Transverse colon (tissue), 4 donors: ENCODE data around the gene FIGLA. TPM values are rescaled to one million over a fixed set of nuclear protein-coding genes. Genes with fewer than 3 reads are reported as not detected.
"Not testable (repeated sequence)": the region's sequence is repeated elsewhere in the genome, so short reads cannot be mapped to it uniquely, and the experiment has no call there.

Experiments
- DNase-seq: peaks from one replicate; pipeline ENCODE4 v3.0.0-alpha.2; 2019
- H3K27ac ChIP-seq, 4 donors: fragments of 200-600 bp; sonication (generic); 2 replicates each; pipeline ENCODE4 v1.5.1; 2016 to 2018; ENCODE audit warnings: inconsistent platforms in 4 of 4
- H3K27me3 ChIP-seq: fragments of 200-600 bp; sonication (generic); 2 replicates; pipeline ENCODE4 v1.5.1; 2017; ENCODE audit warnings: inconsistent platforms
- H3K36me3 ChIP-seq, 4 donors: fragments of 200-600 bp; sonication (generic); 2 replicates each; pipeline ENCODE4 v1.5.1; 2017 to 2019; ENCODE audit warnings: inconsistent platforms in 4 of 4
- H3K4me1 ChIP-seq, 4 donors: fragments of 200-600 bp; sonication (generic); 2 replicates each; pipeline ENCODE4 v1.5.1; 2017 to 2020; ENCODE audit warnings: inconsistent platforms in 4 of 4
- H3K4me3 ChIP-seq, 4 donors: fragments of 200-600 bp; sonication (generic); 1 replicate in 1 of 4; 2 replicates in 3 of 4; pipeline versions ENCODE4 v1.5.1 to v1.6.1; 2017 to 2019; ENCODE audit warnings: inconsistent platforms in 4 of 4
- H3K9me3 ChIP-seq, 2 donors: fragments of 200-600 bp; sonication (generic); 2 replicates each; pipeline ENCODE4 v1.5.1; 2017 to 2019; ENCODE audit warnings: inconsistent platforms in 2 of 2
- EP300 ChIP-seq: sonication (generic); formaldehyde crosslinking; IDR thresholded peaks from one replicate; pipeline ENCODE4 v1.6.1; 2017; ENCODE audit warnings: antibody characterized with exemption, low read depth
- POLR2A ChIP-seq: fragments of 450-650 bp; IDR thresholded peaks from one replicate; pipeline ENCODE4 v1.6.1; 2016; ENCODE audit warnings: antibody characterized with exemption, mild to moderate bottlenecking, moderate library complexity
- POLR2AphosphoS5 ChIP-seq, 3 donors: sonication (generic); formaldehyde crosslinking; IDR thresholded peaks; one replicate each; pipeline ENCODE4 v1.6.1; 2016; ENCODE audit warnings: antibody characterized with exemption in 3 of 3
- WGBS, 2 donors: methylation state at CpG; one replicate each; pipeline ENCODE4 v1.1.5; 2018; ENCODE audit warnings: low coverage in 1 of 2; 5-methylcytosine and 5-hydroxymethylcytosine counted together
- in situ Hi-C, 4 donors: fragments of 200-750 bp; cut with MboI; loops; one replicate each; pipeline versions ENCODE4 v1.15.0 to v1.15.1; 2017; ENCODE audit warnings: low sequenced_read_pairs in 3 of 4, low pct_ligation_motif_present in 1 of 4, low pct_unique_long_range_greater_than_20kb in 1 of 4
- intact Hi-C: fragments of 100-400 bp; cut with DNase I; formaldehyde crosslinking; loops from one replicate; pipeline ENCODE4 v1.15.1; 2023; ENCODE audit warnings: low total_unique reads
- total RNA-seq, 4 donors: library from RNA; depleted of rRNA; stranded (reverse); fragments of >200 nt; gene quantifications; one replicate each; pipeline ENCODE4 v1.1.0, GENCODE V29; 2016
- TF ChIP-seq, protein P1 (sequence below), 5 experiments: fragments of 200-600 bp in 3 of 5; fragments of 450-650 bp in 2 of 5; sonication (generic) in 3 of 5; IDR thresholded peaks; 1 replicate in 2 of 5; 2 replicates in 3 of 5; pipeline ENCODE4 v1.5.1; 2016 to 2017; ENCODE audit warnings: antibody characterized with exemption in 5 of 5, inconsistent platforms in 3 of 5, mild to moderate bottlenecking in 2 of 5, moderate library complexity in 1 of 5

Gene FIGLA
- total RNA-seq, 4 donors from 2014 or later = not detected

GRCh38 chr2:70801607-70802263, 11.3 kb upstream of the FIGLA start:
- intact Hi-C loops (no loop called here), in situ Hi-C loops (no loop called here)
- no peaks in the 10 kb centered on the region for H3K4me1 ChIP-seq
- DNase-seq = no peak
- WGBS, 2 donors = 69% methylated on average over 10 of the region's 10 CpGs; no CpG with 5 or more reads in 1 of the 2 donors
- H3K4me3 ChIP-seq = no peak overlapping the region
- TF ChIP-seq POLR2AphosphoS5 (IDR thresholded peaks at IDR 0.05) = no peak
- TF ChIP-seq EP300 = no peak
- no peaks in the 10 kb centered on the region for H3K9me3 ChIP-seq
- peaks cover 6% of the 10 kb centered on the region for H3K27me3 ChIP-seq
- no peak overlapping the region for H3K27ac ChIP-seq
- no peaks in the 10 kb centered on the region for H3K36me3 ChIP-seq

DNA sequence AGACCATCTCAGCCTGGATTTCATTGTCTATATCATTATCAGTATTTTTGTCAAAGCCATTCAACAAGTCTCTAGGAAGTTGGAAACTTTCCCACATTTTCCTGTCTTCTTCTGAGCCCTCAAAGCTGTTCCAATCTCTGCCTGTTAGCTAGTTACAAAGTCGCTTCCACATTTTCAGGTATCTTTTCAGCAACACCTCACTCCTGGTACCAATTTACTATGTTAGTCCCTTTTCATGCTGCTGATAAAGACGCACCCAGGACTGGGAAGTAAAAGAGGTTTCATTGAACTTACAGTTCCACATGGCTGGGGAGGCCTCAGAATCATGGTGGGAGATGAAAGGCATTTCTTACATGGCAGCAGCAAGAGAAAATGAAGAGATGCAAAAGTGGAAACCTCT, 9.3 kb upstream of the FIGLA start:
- no peaks in the 10 kb centered on the region for H3K4me1 ChIP-seq
- intact Hi-C loops (loop anchor here (5.0 kb wide), 1 partner anchor 648 kb away; no protein-coding TSS in a partner anchor), in situ Hi-C loops (no loop called here)
- no peak overlapping the region for H3K4me3 ChIP-seq
- no peak for DNase-seq
- peaks cover 3% of the 10 kb centered on the region for H3K27me3 ChIP-seq
- H3K9me3 ChIP-seq = no peaks in the 10 kb centered on the region
- whole genome bisulfite sequencing, 2 donors = 83 to 100% methylated on average over 2 of the region's 2 CpGs
- TF ChIP-seq, protein P1, sequence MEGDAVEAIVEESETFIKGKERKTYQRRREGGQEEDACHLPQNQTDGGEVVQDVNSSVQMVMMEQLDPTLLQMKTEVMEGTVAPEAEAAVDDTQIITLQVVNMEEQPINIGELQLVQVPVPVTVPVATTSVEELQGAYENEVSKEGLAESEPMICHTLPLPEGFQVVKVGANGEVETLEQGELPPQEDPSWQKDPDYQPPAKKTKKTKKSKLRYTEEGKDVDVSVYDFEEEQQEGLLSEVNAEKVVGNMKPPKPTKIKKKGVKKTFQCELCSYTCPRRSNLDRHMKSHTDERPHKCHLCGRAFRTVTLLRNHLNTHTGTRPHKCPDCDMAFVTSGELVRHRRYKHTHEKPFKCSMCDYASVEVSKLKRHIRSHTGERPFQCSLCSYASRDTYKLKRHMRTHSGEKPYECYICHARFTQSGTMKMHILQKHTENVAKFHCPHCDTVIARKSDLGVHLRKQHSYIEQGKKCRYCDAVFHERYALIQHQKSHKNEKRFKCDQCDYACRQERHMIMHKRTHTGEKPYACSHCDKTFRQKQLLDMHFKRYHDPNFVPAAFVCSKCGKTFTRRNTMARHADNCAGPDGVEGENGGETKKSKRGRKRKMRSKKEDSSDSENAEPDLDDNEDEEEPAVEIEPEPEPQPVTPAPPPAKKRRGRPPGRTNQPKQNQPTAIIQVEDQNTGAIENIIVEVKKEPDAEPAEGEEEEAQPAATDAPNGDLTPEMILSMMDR (IDR thresholded peaks at IDR 0.05) = no peak
- TF ChIP-seq POLR2A (no peak), POLR2AphosphoS5 (IDR thresholded peaks at IDR 0.05) (no peak), EP300 (no peak)
- H3K27ac ChIP-seq = no peak overlapping the region
- H3K36me3 ChIP-seq = no peaks in the 10 kb centered on the region

- intact Hi-C loops = loop anchor here (5.0 kb wide), 1 partner anchor 649 kb away; no protein-coding TSS in a partner anchor
- H3K4me1 ChIP-seq, H3K4me3 ChIP-seq, DNase-seq, H3K27me3 ChIP-seq, H3K27ac ChIP-seq, in situ Hi-C loops, H3K9me3 ChIP-seq, H3K36me3 ChIP-seq: not testable (repeated sequence)
- WGBS, 2 donors = 79 to 100% methylated on average over 1 to 3 of the region's 3 CpGs
Measured at GRCh38 chr2:70797996-70798395, 7.6 kb upstream of the FIGLA start.

DNA sequence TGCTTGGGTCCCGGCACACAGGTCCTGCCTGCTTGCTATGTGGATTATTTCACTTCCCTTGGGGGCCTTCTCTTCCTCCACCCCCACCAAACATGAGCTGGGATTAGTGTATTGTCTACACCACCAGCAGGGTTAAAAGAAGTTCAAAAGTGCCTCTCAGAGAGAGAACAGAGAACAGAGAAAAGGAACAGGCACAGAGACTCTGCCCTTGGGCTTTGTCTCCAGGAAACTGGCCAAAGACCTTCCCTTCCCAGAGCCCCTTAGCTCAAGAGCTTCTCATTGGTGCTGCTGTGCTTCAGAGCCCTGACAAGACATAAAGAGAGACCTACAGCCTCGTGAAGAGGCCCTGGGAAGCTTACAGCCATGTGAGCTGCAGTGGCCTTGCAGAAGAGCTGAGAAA, 7.1 kb upstream of the FIGLA start:
- in situ Hi-C loops = no loop called here
- H3K9me3 ChIP-seq = no peaks in the 10 kb centered on the region
- peaks cover 14% of the 10 kb centered on the region for H3K27me3 ChIP-seq
- H3K27ac ChIP-seq = no peak overlapping the region
- no peak overlapping the region for H3K4me3 ChIP-seq
- no peak for TF ChIP-seq EP300
- DNase-seq = no peak
- 29 to 51% methylated on average over 2 of the region's 2 CpGs for WGBS, 2 donors
- H3K4me1 ChIP-seq = no peaks in the 10 kb centered on the region
- H3K36me3 ChIP-seq = no peaks in the 10 kb centered on the region
- intact Hi-C loops = loop anchor here (5.0 kb wide), 1 partner anchor 650 kb away; no protein-coding TSS in a partner anchor

- WGBS, 2 donors = 71 to 78% methylated on average over 1 of the region's 1 CpG
- no peaks in the 10 kb centered on the region for H3K4me1 ChIP-seq
- no peak for DNase-seq
- no peak overlapping the region for H3K4me3 ChIP-seq
- TF ChIP-seq EP300 (no peak), POLR2AphosphoS5 (IDR thresholded peaks at IDR 0.05) (no peak), POLR2A (no peak)
- TF ChIP-seq, protein P1 (IDR thresholded peaks at IDR 0.05) = no peak
- intact Hi-C loops (loop anchor here (5.0 kb wide), 1 partner anchor 651 kb away; no protein-coding TSS in a partner anchor), in situ Hi-C loops (no loop called here)
- H3K9me3 ChIP-seq = no peaks in the 10 kb centered on the region
- no peaks in the 10 kb centered on the region for H3K36me3 ChIP-seq
- H3K27ac ChIP-seq = no peak overlapping the region
- H3K27me3 ChIP-seq = peaks cover 26% of the 10 kb centered on the region
Measured at GRCh38 chr2:70796262-70796661, 5.8 kb upstream of the FIGLA start.
